Neuronal stem cell (in vitro differentiated cells): ENCODE measurements around the gene PUDP.

Source experiments
- DNase-seq: peaks from one replicate; pipeline ENCODE4 v3.0.0-alpha.2; 2013; ENCODE audit warnings: low spot score
- H2AFZ ChIP-seq: one replicate; pipeline ENCODE4 v1.6.1; 2013; ENCODE audit warnings: mild to moderate bottlenecking, low read length, inconsistent platforms
- H2AK5ac ChIP-seq: 2 replicates; pipeline ENCODE4 v1.6.1; 2013; ENCODE audit warnings: low read depth, mild to moderate bottlenecking, inconsistent platforms, low read length, moderate library complexity, mixed read lengths
- H2BK120ac ChIP-seq: 2 replicates; pipeline ENCODE4 v1.6.1; 2013; ENCODE audit warnings: low read depth, mild to moderate bottlenecking, inconsistent platforms, low read length, moderate library complexity, mixed read lengths
- H2BK12ac ChIP-seq: one replicate; pipeline ENCODE4 v1.6.1; 2013; ENCODE audit warnings: low read length, inconsistent platforms
- H2BK15ac ChIP-seq: 2 replicates; pipeline ENCODE4 v1.6.1; 2013; ENCODE audit warnings: mild to moderate bottlenecking, low read length, inconsistent platforms, mixed read lengths
- H2BK5ac ChIP-seq: one replicate; pipeline ENCODE4 v1.6.1; 2013; ENCODE audit warnings: inconsistent platforms, mild to moderate bottlenecking, low read length, moderate library complexity
- H3K14ac ChIP-seq: one replicate; pipeline ENCODE4 v1.6.1; 2013; ENCODE audit warnings: low read length, inconsistent platforms
- H3K18ac ChIP-seq: 2 replicates; pipeline ENCODE4 v1.6.1; 2013; ENCODE audit warnings: low read length, inconsistent platforms
- H3K23ac ChIP-seq: 2 replicates; pipeline ENCODE4 v1.6.1; 2013; ENCODE audit warnings: low read depth, mild to moderate bottlenecking, mixed read lengths, low read length, inconsistent platforms; ENCODE audit not compliant: poor library complexity
- H3K27ac ChIP-seq: replicated peaks from 3 replicates; pipeline ENCODE4 v1.5.1; 2013; ENCODE audit warnings: low read length, inconsistent platforms
- H3K27me3 ChIP-seq, 3 experiments: 2 replicates each; pipeline ENCODE4 v1.6.1; 2013; ENCODE audit warnings: low read length in 3 of 3, mild to moderate bottlenecking in 2 of 3, inconsistent platforms in 1 of 3, low read depth in 1 of 3, mixed read lengths in 1 of 3, moderate library complexity in 1 of 3; ENCODE audit not compliant: control insufficient read depth in 3 of 3, insufficient read depth in 3 of 3
- H3K36me3 ChIP-seq, 2 donors: replicated peaks in 1 of 2; 2 replicates each; pipeline ENCODE4 v1.6.1; 2013; ENCODE audit warnings: low read length in 2 of 2; ENCODE audit not compliant: control insufficient read depth in 2 of 2, insufficient read depth in 2 of 2
- H3K4ac ChIP-seq: 2 replicates; pipeline ENCODE4 v1.6.1; 2013; ENCODE audit warnings: inconsistent platforms, mild to moderate bottlenecking, low read length, moderate library complexity
- H3K4me1 ChIP-seq, 2 donors: 1 replicate in 1 of 2; 2 replicates in 1 of 2; pipeline ENCODE4 v1.6.1; 2013; ENCODE audit warnings: low read length in 2 of 2, low read depth in 1 of 2; ENCODE audit not compliant: control insufficient read depth in 2 of 2, insufficient read depth in 1 of 2
- H3K4me2 ChIP-seq: one replicate; pipeline ENCODE4 v1.6.1; 2013; ENCODE audit warnings: mild to moderate bottlenecking, low read length, inconsistent platforms; ENCODE audit not compliant: insufficient read depth, poor library complexity, severe bottlenecking
- H3K4me3 ChIP-seq, 2 donors: 2 replicates each; pipeline ENCODE4 v1.5.1; 2013; ENCODE audit warnings: low read length in 2 of 2, mild to moderate bottlenecking in 2 of 2, inconsistent platforms in 1 of 2, moderate library complexity in 1 of 2
- H3K79me1 ChIP-seq: one replicate; pipeline ENCODE4 v1.6.1; 2013; ENCODE audit warnings: low read depth, mild to moderate bottlenecking, inconsistent platforms, low read length, moderate library complexity
- H3K9ac ChIP-seq: one replicate; pipeline ENCODE4 v1.6.1; 2013; ENCODE audit warnings: mild to moderate bottlenecking, low read depth, low read length, inconsistent platforms; ENCODE audit not compliant: poor library complexity
- H3K9me3 ChIP-seq, 2 donors: replicated peaks in 1 of 2; 2 replicates each; pipeline versions ENCODE3 to v1.6.1; 2013; ENCODE audit warnings: low read length in 2 of 2, mild to moderate bottlenecking in 2 of 2, inconsistent platforms in 1 of 2, low read depth in 1 of 2, mixed read lengths in 1 of 2, moderate library complexity in 1 of 2; ENCODE audit not compliant: control insufficient read depth in 2 of 2, insufficient read depth in 1 of 2
- H4K8ac ChIP-seq: one replicate; pipeline ENCODE4 v1.6.1; 2013; ENCODE audit warnings: low read depth, mild to moderate bottlenecking, inconsistent platforms, low read length, moderate library complexity
- H4K91ac ChIP-seq: one replicate; pipeline ENCODE4 v1.6.1; 2013; ENCODE audit warnings: low read length, low read depth, mild to moderate bottlenecking, inconsistent platforms; ENCODE audit not compliant: poor library complexity
- WGBS, 2 donors: extraction: QIAGEN DNeasy Blood & Tissue Kit; methylation state at CpG; one replicate each; pipeline ENCODE4 v1.1.7; 2013; ENCODE audit warnings: missing lambda C conversion rate in 2 of 2, mixed read lengths in 1 of 2; ENCODE audit not compliant: insufficient read length in 2 of 2, insufficient replicate concordance in 1 of 2; ENCODE audit errors: extremely low coverage in 2 of 2; 5-methylcytosine and 5-hydroxymethylcytosine counted together

The PUDP gene

GRCh38 chrX:7093305-7093704, 54.6 kb downstream of the PUDP start:
- Histone ChIP-seq H2AK5ac (no peak overlapping the region), H2BK15ac (no peak overlapping the region), H3K18ac (no peak overlapping the region), H2BK5ac (no peak overlapping the region), H3K4me1 (no peaks in the 10 kb centered on the region), H3K4me2 (no peak overlapping the region), H3K9me3 (no peaks in the 10 kb centered on the region), H2BK12ac (no peak overlapping the region), H4K91ac (no peak overlapping the region), H3K27ac (no peak overlapping the region), H3K14ac (no peak overlapping the region), H3K27me3 (no peaks in the 10 kb centered on the region), H4K8ac (no peak overlapping the region), H3K23ac (no peak overlapping the region), H2BK120ac (no peak overlapping the region), H3K36me3 (no peaks in the 10 kb centered on the region), H3K4me3 (no peak overlapping the region), H3K79me1 (no peaks in the 10 kb centered on the region), H2AFZ (no peak overlapping the region), H3K9ac (no peak overlapping the region), H3K4ac (no peak overlapping the region)
- no peak for DNase-seq
- no CpG with 5 or more reads among the region's 6 CpGs for WGBS, 2 donors

- Histone ChIP-seq H2BK15ac (no peak overlapping the region), H3K4me2 (no peak overlapping the region), H2AK5ac (no peak overlapping the region), H4K8ac (no peak overlapping the region), H2BK120ac (no peak overlapping the region), H3K18ac (no peak overlapping the region), H4K91ac (no peak overlapping the region), H3K27ac (no peak overlapping the region), H2BK12ac (no peak overlapping the region), H2AFZ (no peak overlapping the region), H3K4me1 (no peaks in the 10 kb centered on the region), H3K36me3 (no peaks in the 10 kb centered on the region), H2BK5ac (no peak overlapping the region), H3K9ac (no peak overlapping the region), H3K14ac (no peak overlapping the region), H3K79me1 (no peaks in the 10 kb centered on the region), H3K4me3 (no peak overlapping the region), H3K9me3 (no peaks in the 10 kb centered on the region), H3K4ac (no peak overlapping the region), H3K27me3 (no peaks in the 10 kb centered on the region), H3K23ac (no peak overlapping the region)
- no CpG with 5 or more reads among the region's 4 CpGs for WGBS, 2 donors
- DNase-seq: no peak
These were observed 55.4 kb downstream of the PUDP start for GRCh38 chrX:7092543-7092942.

- H3K36me3 ChIP-seq: no peaks in the 10 kb centered on the region
- H3K9me3 ChIP-seq: no peaks in the 10 kb centered on the region
- H3K79me1 ChIP-seq: no peaks in the 10 kb centered on the region
- H2BK15ac ChIP-seq: no peak overlapping the region
- no peaks in the 10 kb centered on the region for H3K4me1 ChIP-seq
- H3K27ac ChIP-seq: no peak overlapping the region
- H3K18ac ChIP-seq: no peak overlapping the region
- no CpG with 5 or more reads among the region's 4 CpGs for whole genome bisulfite sequencing, 2 donors
- H4K91ac ChIP-seq: no peak overlapping the region
- H3K23ac ChIP-seq: no peak overlapping the region
- no peak overlapping the region for H2BK12ac ChIP-seq
- H3K27me3 ChIP-seq: no peaks in the 10 kb centered on the region
- H3K14ac ChIP-seq: no peak overlapping the region
- no peak overlapping the region for H3K4ac ChIP-seq
- H2AFZ ChIP-seq: no peak overlapping the region
- no peak overlapping the region for H2BK5ac ChIP-seq
- no peak overlapping the region for H2BK120ac ChIP-seq
- no peak overlapping the region for H4K8ac ChIP-seq
- H3K4me2 ChIP-seq: no peak overlapping the region
- H3K9ac ChIP-seq: no peak overlapping the region
- H2AK5ac ChIP-seq: no peak overlapping the region
- DNase-seq: no peak
- H3K4me3 ChIP-seq: no peak overlapping the region
These were observed 56.0 kb downstream of the PUDP start for GRCh38 chrX:7091923-7092322.

GRCh38 chrX:7090641-7091040, 57.3 kb downstream of the PUDP start:
- Histone ChIP-seq H4K8ac (no peak overlapping the region), H3K36me3 (no peaks in the 10 kb centered on the region), H3K4ac (no peak overlapping the region), H2BK120ac (no peak overlapping the region), H4K91ac (no peak overlapping the region), H2AFZ (no peak overlapping the region), H2BK15ac (no peak overlapping the region), H3K4me3 (no peak overlapping the region), H3K14ac (no peak overlapping the region), H3K9me3 (no peaks in the 10 kb centered on the region), H3K4me2 (no peak overlapping the region), H3K18ac (no peak overlapping the region), H3K27me3 (no peaks in the 10 kb centered on the region), H2AK5ac (no peak overlapping the region), H3K9ac (no peak overlapping the region), H2BK12ac (no peak overlapping the region), H2BK5ac (no peak overlapping the region), H3K23ac (no peak overlapping the region), H3K79me1 (no peaks in the 10 kb centered on the region), H3K4me1 (no peaks in the 10 kb centered on the region), H3K27ac (no peak overlapping the region)
- WGBS, 2 donors: no CpG with 5 or more reads among the region's 4 CpGs
- no peak for DNase-seq
